ENCODE data around the gene DGAT2. TPM values are rescaled to one million over a fixed set of nuclear protein-coding genes. Genes with fewer than 3 reads are reported as not detected.
A peak's percentile ranks its signal among the peaks of the same experiment; 100 is the strongest.

The DGAT2 gene
- total RNA-seq, 1 donor: 3.6 TPM

DNA sequence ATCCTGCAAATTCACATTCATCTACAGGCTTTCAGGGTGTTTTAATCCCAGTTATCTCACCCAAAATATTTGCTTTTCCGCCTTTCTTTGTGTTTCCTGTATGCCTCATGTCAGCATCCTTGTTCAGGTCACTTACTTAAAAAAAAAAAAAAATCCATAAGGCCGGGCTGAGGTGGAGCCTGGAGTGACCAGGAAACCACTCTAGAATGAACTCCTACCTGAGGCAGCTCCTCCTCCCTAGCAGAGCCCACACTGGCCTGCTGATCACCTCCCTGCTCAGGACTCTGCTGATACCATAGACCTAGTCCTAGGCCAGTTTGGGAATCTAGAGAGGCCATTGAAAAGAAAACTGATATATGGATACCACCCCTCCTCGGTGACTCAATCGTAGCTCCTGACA lies 8.7 kb upstream of the DGAT2 start:
- Histone ChIP-seq H3K4me3 (ENCODE audit: insufficient read depth, low read length) (no peak overlapping the region), H3K4me2 (ENCODE audit: insufficient read depth, low read length) (no peak overlapping the region)
- no peak for TF ChIP-seq CTCF (IDR thresholded peaks at IDR 0.05; ENCODE audit: extremely low read depth, low read depth, low read length)

GRCh38 chr11:75760243-75760642 lies 8.3 kb upstream of the DGAT2 start:
- no peak overlapping the region for H3K4me3 ChIP-seq (ENCODE audit: insufficient read depth, low read length)
- no peaks in the 10 kb centered on the region for H3K36me3 ChIP-seq (ENCODE audit: insufficient read depth, low read length)
- H3K79me2 ChIP-seq (ENCODE audit: insufficient read depth, low read length): no peaks in the 10 kb centered on the region
- H2AFZ ChIP-seq (ENCODE audit: low read length): no peak overlapping the region
- no peak for DNase-seq (ENCODE audit: insufficient read length, low spot score, missing footprints)
- no peak for TF ChIP-seq CTCF (IDR thresholded peaks at IDR 0.05; ENCODE audit: extremely low read depth, low read depth, low read length)
- H3K4me2 ChIP-seq (ENCODE audit: insufficient read depth, low read length): no peak overlapping the region
- H3K27me3 ChIP-seq (ENCODE audit: insufficient read depth, low read length): peaks cover 3% of the 10 kb centered on the region
- peaks cover 12% of the 10 kb centered on the region for H3K4me1 ChIP-seq (ENCODE audit: insufficient read depth, low read length)
- H3K9me3 ChIP-seq (ENCODE audit: low read depth, low read length): no peaks in the 10 kb centered on the region
- H4K20me1 ChIP-seq (ENCODE audit: insufficient read depth, low read length): no peaks in the 10 kb centered on the region
- H3K27ac ChIP-seq (ENCODE audit: low read depth, low read length): no peak overlapping the region

More for the DNA sequence above, 8.7 kb upstream of the DGAT2 start:
- H3K27ac ChIP-seq (ENCODE audit: low read depth, low read length): no peak overlapping the region
- peaks cover 3% of the 10 kb centered on the region for H3K27me3 ChIP-seq (ENCODE audit: insufficient read depth, low read length)
- no peaks in the 10 kb centered on the region for H3K79me2 ChIP-seq (ENCODE audit: insufficient read depth, low read length)
- no peak for DNase-seq (ENCODE audit: insufficient read length, low spot score, missing footprints)
- no peaks in the 10 kb centered on the region for H4K20me1 ChIP-seq (ENCODE audit: insufficient read depth, low read length)
- H3K4me1 ChIP-seq (ENCODE audit: insufficient read depth, low read length): peaks cover 12% of the 10 kb centered on the region
- no peaks in the 10 kb centered on the region for H3K36me3 ChIP-seq (ENCODE audit: insufficient read depth, low read length)
- no peaks in the 10 kb centered on the region for H3K9me3 ChIP-seq (ENCODE audit: low read depth, low read length)
- no peak overlapping the region for H2AFZ ChIP-seq (ENCODE audit: low read length)

- DNase-seq (ENCODE audit: insufficient read length, low spot score, missing footprints): peak; percentile 85
- TF ChIP-seq CTCF (IDR thresholded peaks at IDR 0.05; ENCODE audit: extremely low read depth, low read depth, low read length): no peak
- no peak overlapping the region for H3K4me3 ChIP-seq (ENCODE audit: insufficient read depth, low read length)
- H4K20me1 ChIP-seq (ENCODE audit: insufficient read depth, low read length): no peaks in the 10 kb centered on the region
- no peaks in the 10 kb centered on the region for H3K36me3 ChIP-seq (ENCODE audit: insufficient read depth, low read length)
- H3K79me2 ChIP-seq (ENCODE audit: insufficient read depth, low read length): no peaks in the 10 kb centered on the region
- no peaks in the 10 kb centered on the region for H3K9me3 ChIP-seq (ENCODE audit: low read depth, low read length)
- H2AFZ ChIP-seq (ENCODE audit: low read length): no peak overlapping the region
- H3K27me3 ChIP-seq (ENCODE audit: insufficient read depth, low read length): peaks cover 3% of the 10 kb centered on the region
- peaks cover 12% of the 10 kb centered on the region for H3K4me1 ChIP-seq (ENCODE audit: insufficient read depth, low read length)
- H3K4me2 ChIP-seq (ENCODE audit: insufficient read depth, low read length): peak overlapping the region; percentile 8
- peak overlapping the region; percentile 29 for H3K27ac ChIP-seq (ENCODE audit: low read depth, low read length)
Observed at GRCh38 chr11:75760710-75761493, 7.7 kb upstream of the DGAT2 start.

DNA sequence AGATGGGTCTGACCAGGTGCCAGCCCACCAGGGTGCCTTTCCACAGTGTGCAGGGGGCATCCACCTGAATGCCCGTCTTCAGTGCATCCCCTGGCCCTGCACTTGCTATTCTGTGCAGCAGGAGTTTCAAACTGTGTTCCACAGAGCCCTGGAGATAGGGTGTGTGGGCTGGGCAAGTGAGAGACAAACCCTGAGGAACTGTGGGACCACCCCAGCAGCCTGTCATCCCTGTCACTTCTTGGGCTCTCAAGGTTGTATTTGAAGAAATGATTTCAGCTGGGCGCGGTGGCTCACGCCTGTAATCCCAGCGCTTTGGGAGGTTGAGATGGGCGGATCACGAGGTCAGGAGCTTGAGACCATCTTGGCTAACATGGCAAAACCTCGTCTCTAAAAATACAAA lies 6.4 kb upstream of the DGAT2 start:
- no peak for DNase-seq (ENCODE audit: insufficient read length, low spot score, missing footprints)
- Histone ChIP-seq H3K27me3 (ENCODE audit: insufficient read depth, low read length) (no peaks in the 10 kb centered on the region), H3K36me3 (ENCODE audit: insufficient read depth, low read length) (no peaks in the 10 kb centered on the region), H3K4me3 (ENCODE audit: insufficient read depth, low read length) (no peak overlapping the region), H4K20me1 (ENCODE audit: insufficient read depth, low read length) (no peaks in the 10 kb centered on the region), H3K4me2 (ENCODE audit: insufficient read depth, low read length) (no peak overlapping the region), H2AFZ (ENCODE audit: low read length) (no peak overlapping the region), H3K79me2 (ENCODE audit: insufficient read depth, low read length) (no peaks in the 10 kb centered on the region), H3K9me3 (ENCODE audit: low read depth, low read length) (no peaks in the 10 kb centered on the region), H3K4me1 (ENCODE audit: insufficient read depth, low read length) (peaks cover 12% of the 10 kb centered on the region), H3K27ac (ENCODE audit: low read depth, low read length) (no peak overlapping the region)
- no peak for TF ChIP-seq CTCF (IDR thresholded peaks at IDR 0.05; ENCODE audit: extremely low read depth, low read depth, low read length)

Measured in osteoblast (primary cell).